ELF-1 (cell line): ENCODE measurements around the gene RPL13.
"Not testable (repeated sequence)": the region's sequence is repeated elsewhere in the genome, so short reads cannot be mapped to it uniquely, and the experiment has no call there.

Experiments used
- DNase-seq: peaks from one replicate; pipeline ENCODE4 v3.0.0-alpha.2; 2016; ENCODE audit warnings: low read depth, low spot score

RPL13 gene

GRCh38 chr16:89576153-89577054 is 15.9 kb downstream of the RPL13 start:
- no peak for DNase-seq

DNA sequence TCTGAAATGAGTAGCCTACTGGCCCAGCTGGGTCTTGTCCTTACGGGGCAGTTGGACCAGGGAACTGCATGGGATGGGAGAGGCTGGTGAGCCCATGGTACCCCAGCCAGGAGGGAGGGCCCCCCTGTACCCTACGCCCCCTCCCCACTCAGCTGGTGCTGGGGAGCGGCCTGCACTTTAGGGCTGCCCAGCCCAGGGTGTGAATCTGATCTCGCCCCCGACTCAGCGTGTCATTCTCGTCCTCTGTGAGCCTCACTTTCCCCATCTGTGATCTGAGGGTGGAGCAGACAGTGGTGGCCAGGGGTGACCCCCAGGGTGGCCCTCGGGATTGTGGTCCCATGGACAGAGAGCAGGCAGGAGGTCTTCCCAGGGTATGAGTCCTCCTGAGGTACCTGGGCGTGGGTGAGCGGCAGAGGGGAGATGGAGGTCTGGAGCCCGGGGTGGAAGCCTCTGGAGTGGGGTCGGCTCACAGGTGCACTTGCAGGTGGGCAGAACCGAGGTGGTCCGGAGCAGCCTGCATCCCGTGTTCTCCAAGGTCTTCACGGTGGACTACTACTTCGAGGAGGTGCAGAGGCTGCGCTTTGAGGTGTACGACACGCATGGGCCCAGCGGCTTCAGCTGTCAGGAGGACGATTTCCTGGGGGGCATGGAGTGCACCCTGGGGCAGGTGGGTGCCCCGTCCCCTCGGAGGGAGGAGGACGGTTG is 16.7 kb downstream of the RPL13 start:
- no peak for DNase-seq

DNA sequence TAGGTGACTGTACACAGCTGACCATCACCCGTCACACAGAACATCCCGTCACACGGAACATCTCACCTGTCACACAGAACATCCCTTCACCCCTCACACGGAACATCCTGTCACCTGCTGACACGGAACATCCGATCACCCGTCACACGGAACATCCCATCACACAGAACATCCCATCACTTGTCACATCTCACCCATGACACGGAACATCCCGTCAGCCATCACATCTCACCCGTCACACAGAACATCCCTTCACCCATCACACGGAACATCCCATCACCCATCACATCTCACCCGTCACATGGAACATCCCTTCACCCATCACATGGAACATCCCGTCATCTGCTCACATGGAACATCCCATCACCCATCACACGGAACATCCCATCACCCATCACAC is 18.9 kb downstream of the RPL13 start:
- no peak for DNase-seq

- DNase-seq = peak; percentile 71
Measured at GRCh38 chr16:89581045-89581695, 20.7 kb downstream of the RPL13 start.

- DNase-seq = no peak
Measured at GRCh38 chr16:89581861-89582563, 21.5 kb downstream of the RPL13 start.

- DNase-seq = no peak
Measured at GRCh38 chr16:89582614-89583196, 22.2 kb downstream of the RPL13 start.

DNA sequence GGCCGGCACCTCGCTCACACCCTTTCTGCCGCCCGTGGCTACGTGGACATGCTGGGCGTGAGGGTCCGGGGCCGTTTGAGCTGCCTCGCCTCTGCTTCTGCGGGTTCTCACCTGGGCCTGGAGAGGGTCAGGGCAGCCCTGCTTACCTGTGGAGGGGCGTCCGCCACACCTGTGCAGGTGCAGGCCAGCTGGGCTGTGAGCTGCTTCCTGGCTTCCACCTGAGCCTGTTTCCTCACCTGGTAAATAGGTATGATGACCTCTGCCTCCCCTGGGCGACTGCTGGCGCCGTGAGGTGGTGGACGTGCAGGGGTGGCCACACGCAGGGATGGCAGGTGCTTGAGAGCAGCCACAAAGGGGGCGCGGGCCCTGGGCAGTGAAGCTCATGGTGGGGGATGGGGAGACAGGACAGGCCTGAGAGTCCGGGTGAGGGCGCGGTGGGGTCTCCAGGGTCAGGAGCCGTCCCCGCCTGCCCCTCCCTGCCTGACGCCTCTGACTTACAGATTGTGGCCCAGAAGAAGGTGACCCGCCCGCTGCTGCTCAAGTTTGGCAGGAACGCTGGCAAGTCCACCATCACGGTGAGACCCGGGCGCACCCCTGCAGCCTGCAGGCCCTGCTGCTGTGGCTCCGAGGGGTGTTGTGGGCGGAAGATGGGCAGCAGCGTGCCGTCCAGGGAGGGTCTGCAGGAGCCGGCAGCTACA is 22.9 kb downstream of the RPL13 start:
- DNase-seq = no peak

GRCh38 chr16:89583895-89584644 is 23.6 kb downstream of the RPL13 start:
- no peak for DNase-seq

- no peak for DNase-seq
Measured at GRCh38 chr16:89584768-89585549, 24.5 kb downstream of the RPL13 start.

- DNase-seq = no peak
Measured at GRCh38 chr16:89586218-89586617, 25.7 kb downstream of the RPL13 start.

- DNase-seq = no peak
Measured at GRCh38 chr16:89586853-89587252, 26.4 kb downstream of the RPL13 start.

GRCh38 chr16:89587676-89588075 is 27.2 kb downstream of the RPL13 start:
- not testable (repeated sequence) for DNase-seq

- DNase-seq = no peak
Measured at GRCh38 chr16:89588413-89589109, 28.1 kb downstream of the RPL13 start.

DNA sequence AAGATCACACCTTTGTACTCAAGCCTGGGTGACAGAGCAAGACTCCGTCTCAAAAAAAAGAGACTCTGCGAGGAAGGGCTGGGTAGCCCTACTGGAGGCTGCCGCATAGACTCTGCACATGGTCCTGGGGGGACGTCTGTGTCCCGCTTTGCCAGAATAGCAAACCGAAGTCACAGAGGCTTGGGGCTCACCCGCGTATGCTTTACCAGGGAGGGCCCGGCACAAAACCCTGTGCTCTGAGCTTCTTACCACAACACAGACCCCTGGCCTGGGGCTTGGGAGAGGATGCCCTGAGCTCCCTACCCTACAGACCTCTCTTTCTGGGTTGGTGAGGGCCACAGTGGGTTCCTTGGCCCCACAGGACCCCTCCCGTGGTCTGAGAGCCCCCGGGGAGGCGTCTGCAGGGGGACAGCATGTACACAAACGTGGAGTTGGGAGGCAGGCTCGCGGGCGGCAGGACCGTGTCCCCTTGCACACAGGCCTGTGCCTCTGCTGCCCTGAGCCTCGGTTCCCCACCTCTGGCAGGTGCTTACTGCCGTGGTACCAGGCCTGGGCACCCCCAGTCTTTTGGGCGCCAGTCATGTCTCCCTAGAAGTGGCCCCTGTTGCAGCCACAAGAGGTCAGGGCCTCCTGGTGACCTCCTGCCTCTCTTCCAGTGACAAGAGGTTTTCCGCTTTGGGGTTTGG is 28.9 kb downstream of the RPL13 start:
- DNase-seq = no peak

DNA sequence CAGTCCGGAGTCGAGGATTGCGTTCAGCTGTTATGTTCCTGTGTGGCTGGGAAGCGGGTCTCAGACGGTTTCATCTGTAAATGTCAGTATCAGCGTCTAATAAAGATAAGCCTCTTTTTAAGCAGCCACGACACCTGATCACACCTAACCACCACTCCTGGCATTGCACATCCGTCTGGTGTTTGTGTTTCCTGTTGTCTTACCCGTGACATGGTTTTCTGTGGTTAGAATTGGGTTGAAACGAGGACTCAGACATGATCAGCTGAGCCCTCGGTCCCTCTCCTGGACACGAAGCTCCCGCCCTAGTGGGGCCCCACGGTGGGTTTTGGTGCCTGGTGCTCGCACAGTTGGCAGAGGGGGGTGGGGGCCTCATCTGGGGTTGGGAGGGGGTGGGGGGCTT is 33.4 kb downstream of the RPL13 start:
- no peak for DNase-seq

DNA sequence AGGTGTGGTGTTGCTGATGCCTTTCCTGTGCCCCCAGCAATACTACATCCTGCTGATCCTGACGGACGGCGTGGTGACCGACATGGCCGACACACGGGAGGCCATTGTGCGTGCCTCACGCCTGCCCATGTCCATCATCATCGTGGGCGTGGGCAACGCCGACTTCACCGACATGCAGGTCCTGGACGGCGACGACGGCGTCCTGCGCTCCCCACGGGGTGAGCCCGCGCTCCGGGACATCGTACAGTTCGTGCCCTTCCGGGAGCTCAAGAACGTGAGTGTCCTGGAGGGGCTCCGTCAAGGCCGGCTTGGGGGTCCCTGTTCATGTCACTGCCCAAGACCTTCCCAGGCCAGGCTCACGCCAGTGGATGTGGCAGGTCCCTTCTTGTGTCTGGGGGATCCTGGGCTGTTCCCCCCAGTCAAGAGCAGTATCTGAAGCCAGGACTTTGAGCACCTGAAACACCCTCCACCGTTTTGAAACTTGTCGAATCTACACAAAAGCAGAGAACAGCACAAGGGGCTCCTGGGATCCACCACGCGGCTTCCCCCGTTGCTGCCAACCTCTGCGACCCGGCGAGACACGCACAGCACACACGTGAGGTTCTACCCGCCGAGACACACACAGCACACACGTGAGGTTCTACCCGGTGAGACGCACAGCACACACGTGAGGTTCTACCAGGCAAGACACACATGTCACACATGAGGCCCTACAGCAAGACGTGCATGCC is 35.0 kb downstream of the RPL13 start:
- DNase-seq = no peak

DNA sequence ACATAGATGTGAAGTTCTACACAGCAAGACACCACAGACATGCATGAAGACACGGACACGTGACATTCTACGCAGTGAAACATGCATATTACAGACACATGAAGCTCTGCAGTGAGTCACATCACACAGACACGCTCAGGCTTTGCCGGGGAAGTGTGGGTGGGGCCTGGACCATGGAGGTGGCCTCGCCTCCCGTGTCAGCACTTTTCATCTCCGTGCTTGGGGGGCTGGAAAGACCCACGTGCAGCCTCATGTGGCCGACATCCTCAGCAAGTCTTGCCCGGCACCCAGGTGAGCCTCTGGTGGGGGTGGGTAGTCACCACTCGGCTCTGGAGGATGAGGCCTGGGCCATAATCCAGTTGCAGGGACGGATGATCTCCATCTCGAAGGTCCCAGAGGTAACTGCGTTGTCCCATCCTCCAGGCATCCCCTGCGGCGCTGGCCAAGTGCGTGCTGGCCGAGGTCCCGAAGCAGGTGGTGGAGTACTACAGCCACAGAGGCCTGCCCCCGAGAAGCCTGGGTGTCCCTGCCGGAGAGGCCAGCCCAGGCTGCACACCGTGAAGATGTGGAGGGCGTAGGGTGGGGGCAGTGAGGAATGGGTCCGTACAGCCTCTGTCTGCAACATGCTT is 35.7 kb downstream of the RPL13 start:
- DNase-seq = no peak
